Stimulated activated naive B cell treated with anti-CD40 and anti-IgM and Interleukin-4, amounts not matched to agents 10 μg/mL and 1 μg/mL and 100 μg/mL, for 72 hours (primary cell): ENCODE measurements around the gene EMD.
A peak's percentile ranks its signal among the peaks of the same experiment; 100 is the strongest.

Experiments used
- ATAC-seq, 2 donors: fragments of 150-1000 bp; cut with Tn5 transposase; replicated peaks; 2 replicates each; pipeline ENCODE4 v1.10.0; 2021; ENCODE audit warnings: moderate library complexity in 1 of 2
- DNase-seq: peaks from one replicate; pipeline ENCODE4 v3.0.0; 2021
- H3K27ac Mint-ChIP-seq: one replicate; pipeline ENCODE4 v1.8.0; 2022; ENCODE audit warnings: mild to moderate bottlenecking, mixed read lengths
- H3K27me3 Mint-ChIP-seq, 2 donors: one replicate each; pipeline ENCODE4 v1.8.0; 2022; ENCODE audit warnings: mixed read lengths in 2 of 2
- H3K36me3 Mint-ChIP-seq, 2 donors: one replicate each; pipeline ENCODE4 v1.8.0; 2022; ENCODE audit warnings: mixed read lengths in 2 of 2, mild to moderate bottlenecking in 1 of 2
- H3K4me1 Mint-ChIP-seq, 2 donors: one replicate each; pipeline ENCODE4 v1.8.0; 2022; ENCODE audit warnings: mixed read lengths in 2 of 2, mild to moderate bottlenecking in 1 of 2
- H3K4me3 Mint-ChIP-seq, 2 donors: one replicate each; pipeline ENCODE4 v1.8.0; 2022; ENCODE audit warnings: mild to moderate bottlenecking in 2 of 2, mixed read lengths in 2 of 2, moderate library complexity in 1 of 2
- H3K9me3 Mint-ChIP-seq, 2 donors: one replicate each; pipeline ENCODE4 v1.8.0; 2022; ENCODE audit warnings: mixed read lengths in 2 of 2, mild to moderate bottlenecking in 1 of 2

The EMD gene

GRCh38 chrX:154401045-154401799, 22.1 kb downstream of the EMD start:
- DNase-seq (no peak), ATAC-seq (peak in 1 of 2 donors; percentile 2)
- Mint-ChIP-seq H3K4me3 (peak overlapping the region; percentile 39 to 58), H3K27me3 (no peaks in the 10 kb centered on the region), H3K4me1 (peaks cover 24% of the 10 kb centered on the region in 2 donors), H3K36me3 (peaks cover 36 to 38% of the 10 kb centered on the region in 2 donors), H3K9me3 (no peaks in the 10 kb centered on the region), H3K27ac (peak overlapping the region; percentile 98)

GRCh38 chrX:154401918-154402621, 23.0 kb downstream of the EMD start:
- no peaks in the 10 kb centered on the region for H3K9me3 Mint-ChIP-seq
- DNase-seq (no peak), ATAC-seq (no peak)
- H3K27me3 Mint-ChIP-seq = no peaks in the 10 kb centered on the region
- peak overlapping the region; percentile 98 for H3K27ac Mint-ChIP-seq
- peak overlapping the region in 1 of 2 donors; percentile 3 for H3K4me3 Mint-ChIP-seq
- H3K36me3 Mint-ChIP-seq = peaks cover 36 to 40% of the 10 kb centered on the region in 2 donors
- H3K4me1 Mint-ChIP-seq = peaks cover 21 to 23% of the 10 kb centered on the region in 2 donors

GRCh38 chrX:154402622-154403127, 23.6 kb downstream of the EMD start:
- H3K4me1 Mint-ChIP-seq = peaks cover 19 to 23% of the 10 kb centered on the region in 2 donors
- H3K27ac Mint-ChIP-seq = peak overlapping the region; percentile 70
- ATAC-seq = no peak

GRCh38 chrX:154403192-154403591, 24.1 kb downstream of the EMD start:
- no peak for DNase-seq
- Mint-ChIP-seq H3K36me3 (peaks cover 31 to 36% of the 10 kb centered on the region in 2 donors), H3K9me3 (no peaks in the 10 kb centered on the region), H3K27me3 (no peaks in the 10 kb centered on the region), H3K27ac (peak overlapping the region; percentile 60), H3K4me1 (peaks cover 20 to 21% of the 10 kb centered on the region in 2 donors), H3K4me3 (no peak overlapping the region)
- ATAC-seq = no peak

More at GRCh38 chrX:154402622-154403127, 23.6 kb downstream of the EMD start:
- Mint-ChIP-seq H3K9me3 (no peaks in the 10 kb centered on the region), H3K4me3 (peak overlapping the region in 1 of 2 donors; percentile 3), H3K27me3 (no peaks in the 10 kb centered on the region), H3K36me3 (peaks cover 36 to 40% of the 10 kb centered on the region in 2 donors)
- DNase-seq = no peak

GRCh38 chrX:154403858-154404257, 24.8 kb downstream of the EMD start:
- Mint-ChIP-seq H3K27me3 (no peaks in the 10 kb centered on the region), H3K9me3 (no peaks in the 10 kb centered on the region), H3K27ac (no peak overlapping the region), H3K4me3 (no peak overlapping the region), H3K4me1 (peaks cover 23 to 24% of the 10 kb centered on the region in 2 donors), H3K36me3 (peaks cover 27 to 35% of the 10 kb centered on the region in 2 donors)
- ATAC-seq = no peak
- no peak for DNase-seq

- Mint-ChIP-seq H3K36me3 (peaks cover 19 to 30% of the 10 kb centered on the region in 2 donors), H3K4me3 (no peak overlapping the region), H3K27me3 (no peaks in the 10 kb centered on the region), H3K9me3 (no peaks in the 10 kb centered on the region), H3K27ac (no peak overlapping the region), H3K4me1 (peaks cover 24 to 31% of the 10 kb centered on the region in 2 donors)
- ATAC-seq = no peak
- DNase-seq = no peak
These were observed 25.6 kb downstream of the EMD start for GRCh38 chrX:154404625-154405192.

- H3K4me1 Mint-ChIP-seq = peaks cover 23 to 42% of the 10 kb centered on the region in 2 donors
These were observed 29.6 kb downstream of the EMD start for GRCh38 chrX:154408659-154409221.

GRCh38 chrX:154409222-154409871, 30.3 kb downstream of the EMD start, which contains the start of gene DNASE1L1:
Gene DNASE1L1, minus strand, starts transcription at chrX:154409254. Its CDS starts 3,686 bp downstream, at chrX:154405568.
- H3K36me3 Mint-ChIP-seq = peaks cover 3 to 24% of the 10 kb centered on the region in 2 donors
- no peaks in the 10 kb centered on the region for H3K9me3 Mint-ChIP-seq
- peaks cover 22 to 40% of the 10 kb centered on the region in 2 donors for H3K4me1 Mint-ChIP-seq
- ATAC-seq (peak; percentile 56 to 64), DNase-seq (peak; percentile 46)
- H3K4me3 Mint-ChIP-seq = peak within 1 kb of the TSS; percentile 67 to 83
- peak within 1 kb of the TSS; percentile 53 for H3K27ac Mint-ChIP-seq
- H3K27me3 Mint-ChIP-seq = no peaks in the 10 kb centered on the region

More at GRCh38 chrX:154408659-154409221, 29.6 kb downstream of the EMD start:
- DNase-seq (no peak), ATAC-seq (peak; percentile 2 to 4)
- H3K27ac Mint-ChIP-seq = peak overlapping the region; percentile 53
- no peaks in the 10 kb centered on the region for H3K9me3 Mint-ChIP-seq
- H3K36me3 Mint-ChIP-seq = peaks cover 3 to 23% of the 10 kb centered on the region in 2 donors
- peak overlapping the region; percentile 67 to 83 for H3K4me3 Mint-ChIP-seq
- no peaks in the 10 kb centered on the region for H3K27me3 Mint-ChIP-seq

GRCh38 chrX:154411981-154412340, 32.9 kb downstream of the EMD start:
- Mint-ChIP-seq H3K27me3 (no peaks in the 10 kb centered on the region), H3K27ac (peak overlapping the region; percentile 89), H3K4me3 (peak overlapping the region; percentile 81 to 93), H3K4me1 (peaks cover 21 to 28% of the 10 kb centered on the region in 2 donors), H3K36me3 (peaks cover 11 to 26% of the 10 kb centered on the region in 2 donors), H3K9me3 (no peaks in the 10 kb centered on the region)
- ATAC-seq = peak; percentile 74 to 80
- DNase-seq = peak; percentile 49

- Mint-ChIP-seq H3K27ac (peak overlapping the region; percentile 20), H3K4me3 (peak overlapping the region; percentile 81 to 93), H3K27me3 (no peaks in the 10 kb centered on the region), H3K4me1 (peaks cover 21 to 28% of the 10 kb centered on the region in 2 donors), H3K36me3 (peaks cover 15 to 26% of the 10 kb centered on the region in 2 donors), H3K9me3 (no peaks in the 10 kb centered on the region)
- DNase-seq = no peak
- peak; percentile 32 to 37 for ATAC-seq
These were observed 33.4 kb downstream of the EMD start for GRCh38 chrX:154412468-154412867.

- Mint-ChIP-seq H3K9me3 (no peaks in the 10 kb centered on the region), H3K4me1 (peaks cover 21 to 27% of the 10 kb centered on the region in 2 donors), H3K27me3 (no peaks in the 10 kb centered on the region), H3K4me3 (no peak overlapping the region), H3K36me3 (peaks cover 15 to 26% of the 10 kb centered on the region in 2 donors), H3K27ac (no peak overlapping the region)
- DNase-seq (no peak), ATAC-seq (no peak)
These were observed 34.0 kb downstream of the EMD start for GRCh38 chrX:154413142-154413541.

GRCh38 chrX:154417157-154417556, 38.1 kb downstream of the EMD start:
- no peaks in the 10 kb centered on the region for H3K27me3 Mint-ChIP-seq
- ATAC-seq = no peak
- peaks cover 22 to 23% of the 10 kb centered on the region in 2 donors for H3K36me3 Mint-ChIP-seq
- H3K4me1 Mint-ChIP-seq = peaks cover 18 to 19% of the 10 kb centered on the region in 2 donors
- H3K4me3 Mint-ChIP-seq = peak overlapping the region in 1 of 2 donors; percentile 16
- no peaks in the 10 kb centered on the region for H3K9me3 Mint-ChIP-seq
- H3K27ac Mint-ChIP-seq = no peak overlapping the region
- no peak for DNase-seq

GRCh38 chrX:154419189-154419588, 40.1 kb downstream of the EMD start:
- H3K27me3 Mint-ChIP-seq = no peaks in the 10 kb centered on the region
- no peak overlapping the region for H3K4me3 Mint-ChIP-seq
- H3K9me3 Mint-ChIP-seq = no peaks in the 10 kb centered on the region
- DNase-seq = no peak
- H3K27ac Mint-ChIP-seq = no peak overlapping the region
- peak; percentile 34 to 77 for ATAC-seq
- peaks cover 11 to 22% of the 10 kb centered on the region in 2 donors for H3K36me3 Mint-ChIP-seq
- H3K4me1 Mint-ChIP-seq = peaks cover 10 to 11% of the 10 kb centered on the region in 2 donors
